GM19468 (cell line): ENCODE data around the gene BSND.

Experiments used
- ATAC-seq: cut with Tn5 transposase; IDR thresholded peaks from one replicate; pipeline ENCODE4 v1.9.1; 2021; ENCODE audit warnings: mild to moderate bottlenecking, moderate library complexity, moderate number of reproducible peaks; ENCODE audit not compliant: unreplicated experiment; ENCODE audit errors: extremely low read depth

BSND gene

DNA sequence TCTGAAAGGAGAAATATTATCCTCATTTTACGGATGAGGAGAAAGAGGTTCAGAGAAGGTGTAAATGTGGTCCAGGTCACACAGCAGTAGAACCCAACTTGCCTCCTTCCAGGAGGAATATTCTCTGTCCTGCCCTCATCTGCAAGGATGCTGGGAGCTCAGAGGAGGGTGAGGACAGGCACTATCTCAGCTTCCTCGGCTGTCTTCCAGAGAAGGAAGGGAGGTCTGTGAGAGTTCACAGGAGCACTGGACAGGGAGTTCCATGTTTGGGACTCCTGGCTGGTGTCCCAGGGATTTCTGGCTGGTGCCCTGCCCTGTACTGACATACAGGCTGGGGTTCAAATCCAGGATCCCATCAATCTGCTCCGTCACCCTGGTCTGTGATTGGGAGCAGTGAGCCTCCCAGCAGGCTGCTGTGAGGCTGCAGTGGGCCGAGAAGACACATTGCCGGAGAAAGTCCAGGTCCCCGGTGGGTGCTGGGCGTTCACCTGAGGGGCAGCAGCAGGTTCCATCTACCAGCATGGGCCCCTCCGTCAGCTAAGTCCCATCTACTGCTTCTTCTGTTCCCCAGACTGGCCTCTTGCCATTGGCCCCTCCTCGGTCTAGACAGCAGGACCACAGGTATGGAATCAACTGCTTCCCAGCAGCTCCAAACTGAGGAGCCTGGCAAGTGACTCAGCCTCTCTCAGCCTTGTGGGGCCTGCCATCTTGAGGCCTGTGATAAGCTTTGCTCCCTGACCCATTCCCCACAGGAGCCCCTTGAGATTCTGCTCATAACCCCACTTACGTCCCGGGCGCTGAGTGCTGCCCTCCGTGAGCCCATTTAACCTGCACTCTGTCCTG is 8.5 kb upstream of the BSND start:
- no peak for ATAC-seq

GRCh38 chr1:54990916-54991315 is 7.8 kb upstream of the BSND start:
- no peak for ATAC-seq

GRCh38 chr1:54991939-54992338 is 6.8 kb upstream of the BSND start:
- ATAC-seq = no peak

DNA sequence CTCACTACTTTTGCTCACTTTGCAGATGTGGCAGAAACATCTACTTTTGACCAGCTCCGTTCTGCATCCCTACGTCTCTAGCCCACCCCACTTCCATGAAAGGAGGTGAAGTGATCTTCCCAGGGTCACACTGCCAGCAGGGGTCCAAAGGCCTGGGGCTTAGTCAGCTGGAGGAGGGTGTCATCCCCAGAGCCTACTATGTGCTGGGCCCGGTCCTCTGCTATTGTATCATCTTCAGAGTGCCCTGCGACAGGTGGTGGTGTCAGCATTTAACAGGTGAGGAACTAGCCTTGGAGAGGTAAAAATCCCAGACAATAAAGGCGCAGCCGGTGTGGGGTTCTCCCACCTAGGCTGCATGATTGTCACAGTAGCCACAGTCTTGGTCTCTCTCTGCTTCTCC is 5.6 kb upstream of the BSND start:
- no peak for ATAC-seq

- no peak for ATAC-seq
These were observed 4.3 kb upstream of the BSND start for GRCh38 chr1:54994355-54994990.

- ATAC-seq = no peak
These were observed 3.5 kb upstream of the BSND start for GRCh38 chr1:54995013-54995760.

- ATAC-seq = no peak
These were observed 2.9 kb upstream of the BSND start for GRCh38 chr1:54995835-54996234.

DNA sequence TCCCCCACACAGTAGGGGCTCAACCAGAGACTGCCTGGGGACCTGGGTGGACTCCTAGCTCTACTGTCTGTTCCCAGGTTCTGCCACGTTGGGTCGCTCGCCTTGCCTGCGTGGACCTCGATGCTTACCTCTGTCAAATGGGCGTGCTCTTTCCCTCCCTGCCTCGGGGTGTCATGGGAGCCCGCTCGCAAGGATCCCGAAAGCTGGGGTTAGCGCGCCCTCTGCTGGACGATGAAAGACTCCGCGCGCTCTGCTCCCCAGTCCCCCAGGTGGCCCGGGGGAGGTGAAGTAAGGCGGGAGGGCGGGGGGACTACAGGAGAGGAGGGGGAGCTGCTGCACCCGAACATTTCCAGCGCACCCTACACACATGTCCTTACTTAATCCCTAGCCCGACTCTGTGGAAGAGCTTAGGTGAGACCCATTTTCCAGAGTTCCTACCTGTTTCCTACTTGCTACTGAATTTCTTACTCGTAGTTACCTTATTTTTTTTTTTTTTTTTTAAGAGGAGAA is 2.3 kb upstream of the BSND start:
- ATAC-seq = peak; percentile 15

GRCh38 chr1:54996869-54997710 is 1.6 kb upstream of the BSND start:
- no peak for ATAC-seq

GRCh38 chr1:54997711-54997986 is 1.1 kb upstream of the BSND start:
- no peak for ATAC-seq

DNA sequence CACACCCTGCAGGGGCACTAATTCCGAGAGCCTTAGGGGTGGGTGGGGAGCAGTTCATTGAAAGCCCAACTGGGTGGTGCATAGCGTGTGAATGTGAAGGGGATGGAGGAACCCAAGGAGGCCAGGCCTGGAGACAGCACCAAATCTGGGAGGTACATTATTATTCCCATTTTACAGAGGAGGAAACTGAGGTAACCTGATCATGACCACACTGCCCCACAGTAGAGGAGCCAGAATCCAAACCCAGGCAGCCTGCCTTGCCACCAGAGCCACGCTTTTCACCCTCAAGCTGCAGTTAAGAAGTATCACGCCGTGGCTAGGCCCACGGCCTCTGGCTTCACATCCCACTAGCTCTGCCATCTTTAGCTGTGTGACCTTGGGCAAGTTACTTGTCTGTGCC is 633 bp upstream of the BSND start:
- no peak for ATAC-seq

DNA sequence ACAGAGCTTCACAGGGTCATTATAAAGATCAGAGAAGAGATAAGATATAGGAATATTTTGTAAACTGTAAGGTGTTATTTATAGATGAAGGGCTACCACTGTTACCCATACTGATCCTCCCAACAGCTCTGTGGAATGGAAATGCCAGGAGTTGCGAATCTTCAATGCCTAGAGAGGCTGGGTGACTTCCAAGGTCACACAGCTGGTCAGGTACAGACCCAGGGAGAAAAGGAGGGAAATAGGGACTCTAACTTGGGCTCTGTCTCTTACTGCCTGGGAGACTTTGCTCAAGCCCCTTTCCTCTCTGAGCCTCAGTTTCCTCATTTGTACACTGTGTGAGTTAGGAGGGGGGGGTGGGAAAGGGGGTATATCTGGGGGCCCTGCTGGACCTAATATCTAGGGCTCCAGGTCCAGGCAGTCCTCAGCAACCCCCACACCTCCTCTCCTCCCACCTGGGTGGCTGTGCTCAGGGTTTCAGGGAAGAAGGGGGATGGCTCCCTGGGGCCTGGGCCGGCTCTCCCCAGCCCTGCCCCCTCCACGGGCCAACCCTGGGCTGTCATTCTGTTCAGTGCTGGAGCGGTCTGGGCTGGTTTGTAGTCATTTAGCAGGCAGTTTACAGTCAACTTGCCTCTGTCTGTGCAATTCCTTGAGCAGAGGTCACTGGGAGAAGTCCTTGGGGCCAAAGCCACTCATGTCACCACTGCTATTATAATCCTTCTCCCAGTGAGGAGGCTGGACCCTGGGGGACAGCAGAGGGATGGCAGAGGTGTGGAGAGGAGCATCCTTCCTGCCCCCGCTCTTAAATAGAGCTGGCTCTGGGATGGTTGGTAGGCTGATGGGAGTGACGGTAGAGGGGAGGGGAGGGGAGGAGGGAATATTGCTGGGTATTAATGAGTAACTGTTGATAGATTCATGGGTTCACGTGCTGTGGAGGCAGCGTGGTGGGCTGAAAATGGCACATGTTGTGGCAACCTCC is 1.7 kb downstream of the BSND start:
- ATAC-seq = no peak

GRCh38 chr1:55001311-55001710 is 2.6 kb downstream of the BSND start:
- no peak for ATAC-seq

- ATAC-seq = no peak
These were observed 4.0 kb downstream of the BSND start for GRCh38 chr1:55002686-55003085.

DNA sequence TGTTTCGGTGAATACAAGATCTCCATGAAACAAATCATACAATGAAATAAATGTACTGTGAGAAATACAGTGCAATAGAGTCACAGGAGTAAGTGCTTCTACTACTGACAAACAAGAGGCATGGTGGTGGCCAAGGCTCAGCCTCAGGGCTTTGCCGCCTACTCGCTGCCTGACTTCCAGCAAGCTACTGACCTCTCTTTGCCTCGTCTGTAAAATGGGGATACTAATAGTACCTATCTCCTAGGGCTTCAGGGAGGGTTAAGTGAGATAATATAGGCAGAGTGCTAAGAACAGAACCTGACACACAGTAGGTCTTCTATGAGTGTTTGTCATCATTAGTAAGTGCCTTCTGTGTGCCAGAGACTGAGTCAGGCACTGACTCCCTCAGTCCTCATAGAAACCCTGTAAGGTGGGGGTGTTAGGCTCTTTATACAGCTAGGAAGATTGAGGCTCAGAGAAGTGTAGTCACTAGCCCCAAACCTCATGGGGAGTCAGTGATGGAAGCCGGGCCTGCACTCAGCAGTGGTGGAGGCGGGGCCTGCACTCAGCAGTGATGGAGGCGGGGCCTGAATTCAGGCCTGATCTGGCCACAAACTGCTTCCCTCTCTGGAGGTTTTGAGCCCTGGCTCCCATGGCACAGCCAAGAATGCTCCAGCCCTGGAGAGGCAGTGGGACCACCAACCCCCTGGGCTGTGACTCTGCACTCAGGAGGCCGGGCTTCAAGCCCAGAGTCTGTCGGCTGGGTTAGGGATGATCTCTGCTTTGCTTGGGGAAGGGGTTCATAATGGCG is 6.8 kb downstream of the BSND start:
- no peak for ATAC-seq

DNA sequence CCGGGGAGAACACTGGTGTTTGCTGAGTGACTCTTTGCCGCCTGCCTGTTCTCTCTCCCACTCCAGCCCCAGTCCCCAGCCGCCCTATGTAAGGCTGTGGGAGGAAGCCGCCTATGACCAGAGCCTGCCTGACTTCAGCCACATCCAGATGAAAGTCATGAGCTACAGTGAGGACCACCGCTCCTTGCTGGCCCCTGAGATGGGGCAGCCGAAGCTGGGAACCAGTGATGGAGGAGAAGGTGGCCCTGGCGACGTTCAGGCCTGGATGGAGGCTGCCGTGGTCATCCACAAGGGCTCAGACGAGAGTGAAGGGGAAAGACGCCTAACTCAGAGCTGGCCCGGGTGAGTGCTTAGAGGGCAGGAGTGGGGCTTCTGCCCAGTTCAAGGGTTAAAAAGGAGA is 8.2 kb downstream of the BSND start:
- ATAC-seq = no peak

- no peak for ATAC-seq
These were observed 8.9 kb downstream of the BSND start for GRCh38 chr1:55007625-55008024.

DNA sequence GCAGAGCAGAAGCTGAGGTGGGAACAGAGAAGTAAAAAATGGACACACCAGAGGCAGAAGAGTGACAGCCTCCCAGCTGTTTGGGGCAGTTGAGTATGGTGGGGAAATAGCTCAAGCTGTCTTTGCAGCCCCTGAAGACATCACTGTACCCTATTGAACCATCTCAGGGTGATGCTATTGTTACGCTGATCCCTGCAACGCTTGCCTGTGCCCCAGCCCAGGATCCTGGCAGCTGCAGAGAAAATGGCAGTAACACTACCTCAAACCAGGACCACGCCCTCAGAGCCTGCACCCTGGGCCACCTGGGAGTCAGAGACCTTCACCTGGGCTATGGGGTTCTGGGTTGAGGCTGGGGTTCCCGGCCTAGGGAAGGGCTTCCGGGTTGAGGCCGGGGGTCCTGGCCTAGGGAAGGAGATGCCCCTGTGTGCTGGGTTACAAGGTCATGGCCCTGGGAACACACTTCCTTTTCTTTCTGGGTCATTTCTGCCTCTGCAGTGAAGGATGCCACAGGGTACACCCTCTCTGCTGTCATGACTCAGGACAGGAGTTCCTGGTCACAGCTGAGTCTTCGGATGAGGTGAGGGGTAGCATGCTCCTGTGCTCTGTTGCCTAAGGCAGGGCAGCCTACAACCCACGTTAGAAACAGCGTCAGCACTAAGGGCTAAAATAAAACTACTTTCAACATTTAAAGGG is 11.6 kb downstream of the BSND start:
- ATAC-seq = no peak
